Measurements from ENCODE around the gene PXT1. TPM values are rescaled to one million over a fixed set of nuclear protein-coding genes. Genes with fewer than 3 reads are reported as not detected.

The PXT1 gene
- total and polyA plus RNA-seq, 8 donors: not detected

GRCh38 chr6:36346486-36347273 lies 96.0 kb downstream of the PXT1 start:
- intact Hi-C loops (cut with DNase I; ENCODE audit: low total_unique reads): no loop called here
- H3K27me3 ChIP-seq: no peaks in the 10 kb centered on the region
- WGBS, 5 donors: 90 to 95% (median 93%) methylated on average over 20 of the region's 20 CpGs
- no peaks in the 10 kb centered on the region for H3K36me3 ChIP-seq
- H3K4me1 ChIP-seq: peaks cover 7 to 18% (median 15%) of the 10 kb centered on the region in 4 donors
- no peak overlapping the region for H3K27ac ChIP-seq
- no peaks in the 10 kb centered on the region for H3K9me3 ChIP-seq
- no peak for DNase-seq
- no peak for TF ChIP-seq CTCF (IDR thresholded peaks at IDR 0.05)
- no peak for TF ChIP-seq EP300 (IDR thresholded peaks at IDR 0.05)
- no peak for TF ChIP-seq POLR2AphosphoS5 (IDR thresholded peaks at IDR 0.05)
- TF ChIP-seq POLR2A (IDR thresholded peaks at IDR 0.05): no peak
- H3K4me3 ChIP-seq: no peak overlapping the region

- Histone ChIP-seq H3K4me3 (no peak overlapping the region), H3K27ac (no peak overlapping the region), H3K4me1 (peaks cover under 1 to 20% (median 13%) of the 10 kb centered on the region in 4 donors), H3K9me3 (no peaks in the 10 kb centered on the region), H3K27me3 (peaks cover 0 to under 1% (median 0%) of the 10 kb centered on the region in 3 donors), H3K36me3 (no peaks in the 10 kb centered on the region)
- intact Hi-C loops (cut with DNase I; ENCODE audit: low total_unique reads): no loop called here
- 82 to 92% (median 88%) methylated on average over 12 to 13 of the region's 13 CpGs for whole genome bisulfite sequencing, 5 donors
- TF ChIP-seq EP300 (IDR thresholded peaks at IDR 0.05) (no peak), POLR2A (IDR thresholded peaks at IDR 0.05) (no peak), CTCF (IDR thresholded peaks at IDR 0.05) (no peak), POLR2AphosphoS5 (IDR thresholded peaks at IDR 0.05) (no peak)
- no peak for DNase-seq
Observed at GRCh38 chr6:36345681-36346466, 96.8 kb downstream of the PXT1 start.

- no peak overlapping the region for H3K4me3 ChIP-seq
- H3K9me3 ChIP-seq: no peaks in the 10 kb centered on the region
- WGBS, 5 donors: 77 to 89% (median 87%) methylated on average over 5 of the region's 5 CpGs
- peaks cover 0 to 6% (median 0%) of the 10 kb centered on the region in 3 donors for H3K27me3 ChIP-seq
- DNase-seq: no peak
- intact Hi-C loops (cut with DNase I; ENCODE audit: low total_unique reads): no loop called here
- no peaks in the 10 kb centered on the region for H3K36me3 ChIP-seq
- TF ChIP-seq CTCF (IDR thresholded peaks at IDR 0.05) (no peak), EP300 (IDR thresholded peaks at IDR 0.05) (no peak), POLR2AphosphoS5 (IDR thresholded peaks at IDR 0.05) (no peak), POLR2A (IDR thresholded peaks at IDR 0.05) (no peak)
- no peak overlapping the region for H3K27ac ChIP-seq
- H3K4me1 ChIP-seq: peaks cover 0 to 20% (median 10%) of the 10 kb centered on the region in 4 donors
Observed at GRCh38 chr6:36343109-36343680, 99.5 kb downstream of the PXT1 start.
